Suppressor macrophage treated with lipopolysaccharide for 1 hour (primary cell): ENCODE results near the gene TSPAN13.

ENCODE experiments used
- DNase-seq, 3 donors: peaks; one replicate each; pipeline ENCODE4 v3.0.0-alpha.2; 2020 to 2022

Gene TSPAN13

DNA sequence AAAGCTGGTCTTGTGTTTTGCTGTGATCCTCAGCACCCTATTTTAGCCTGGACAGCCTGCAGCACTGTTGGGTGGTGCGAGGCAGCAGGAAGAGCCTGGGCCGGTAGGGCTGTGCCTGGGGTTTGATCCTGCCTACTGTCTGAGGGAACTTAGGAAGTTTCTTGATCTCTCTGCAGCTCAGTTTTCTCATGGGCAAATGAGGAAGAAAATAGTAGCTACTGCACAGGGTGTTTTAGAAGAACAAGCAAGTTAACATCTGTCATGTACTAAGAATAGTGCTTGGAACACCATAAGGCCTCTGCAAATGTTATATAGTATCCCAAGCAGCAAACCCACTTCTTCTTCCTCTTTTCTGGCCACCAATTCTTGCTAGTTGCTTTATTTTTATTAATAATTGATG, 63.3 kb downstream of the TSPAN13 start:
- peak; percentile 50 to 63 (median 60) for DNase-seq

DNA sequence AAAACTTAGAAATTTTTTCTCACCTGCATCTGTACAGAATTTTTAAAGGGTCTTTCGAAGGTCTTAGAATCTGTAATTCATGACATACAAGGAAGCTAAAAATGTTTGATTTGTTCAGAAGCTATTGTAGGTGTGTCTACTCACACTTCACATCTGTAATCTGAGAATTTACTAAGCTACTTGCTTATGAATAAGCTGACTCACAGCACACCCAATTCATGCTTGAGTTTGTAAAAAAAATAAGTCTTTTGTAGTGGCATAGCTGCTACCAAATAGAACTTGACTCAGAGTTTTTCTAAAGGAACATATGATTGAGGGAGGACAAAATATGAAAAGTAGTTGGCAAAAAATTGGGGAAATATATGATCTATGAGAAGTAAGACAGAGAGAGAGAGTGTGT, 64.0 kb downstream of the TSPAN13 start:
- peak in 2 of 3 donors; percentile 52 to 58 for DNase-seq

- DNase-seq = no peak
These were observed 65.2 kb downstream of the TSPAN13 start for GRCh38 chr7:16818732-16819131.

GRCh38 chr7:16822029-16822428, 68.5 kb downstream of the TSPAN13 start:
- no peak for DNase-seq

DNA sequence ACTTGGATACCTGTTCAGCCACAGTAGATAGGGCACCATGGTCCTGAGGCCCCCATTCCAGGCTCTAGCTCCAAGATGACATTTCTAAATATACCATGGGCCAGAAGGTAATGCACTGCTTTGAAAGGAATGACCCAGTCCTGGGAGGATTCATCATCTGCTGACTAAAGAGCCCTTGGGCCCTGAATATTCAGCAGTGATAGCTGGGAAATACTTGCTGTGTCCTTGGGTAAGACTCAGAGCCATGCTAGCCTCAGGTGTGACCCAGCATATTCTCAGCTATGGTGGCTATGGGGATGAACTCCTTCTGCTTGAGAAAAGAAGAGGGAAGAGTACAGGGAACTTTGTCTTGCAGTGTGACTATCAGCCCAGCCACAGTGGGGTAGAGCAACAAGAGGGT, 72.5 kb downstream of the TSPAN13 start:
- DNase-seq = no peak

GRCh38 chr7:16833373-16833772, 79.8 kb downstream of the TSPAN13 start:
- DNase-seq = no peak
